ENCODE measurements around the gene DMAC2L.

DMAC2L gene

DNA sequence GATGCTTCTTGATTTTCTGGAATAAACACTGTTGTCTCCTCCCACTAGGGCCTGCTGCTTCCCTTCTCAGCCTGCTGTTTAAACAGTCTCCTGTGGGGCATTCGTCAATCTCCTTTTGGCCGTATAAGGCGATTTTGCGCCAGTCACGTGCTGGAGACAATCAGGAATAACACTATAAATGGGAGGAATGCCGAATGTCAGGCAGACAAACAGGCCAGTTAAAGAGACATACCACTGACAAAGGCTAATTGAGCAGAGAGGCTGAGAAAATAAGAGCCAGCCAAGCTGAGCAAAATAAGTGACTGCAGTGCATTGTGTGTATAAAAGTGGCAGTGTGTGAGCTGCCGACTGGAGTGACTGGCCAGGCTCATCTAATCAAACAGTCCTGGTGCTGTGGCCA lies 23.3 kb downstream of the DMAC2L start:
- no peaks in the 10 kb centered on the region for H3F3A ChIP-seq (ENCODE audit: insufficient read depth)
- no peaks in the 10 kb centered on the region for H3K9me3 ChIP-seq (ENCODE audit: insufficient read depth, low read length)
- no peaks in the 10 kb centered on the region for H3K36me3 ChIP-seq (ENCODE audit: low read length)
- TF ChIP-seq EZH2phosphoT487 (conservative IDR thresholded peaks at IDR 0.05; ENCODE audit: low read length) (no peak), CTCF (IDR thresholded peaks at IDR 0.05; ENCODE audit: insufficient read depth, low read length, poor library complexity, severe bottlenecking) (no peak)
- H3K27me3 ChIP-seq (ENCODE audit: low read length), result no peaks in the 10 kb centered on the region
- H4K20me1 ChIP-seq (ENCODE audit: low read depth, low read length), result no peaks in the 10 kb centered on the region
- no peak overlapping the region for H2AFZ ChIP-seq (ENCODE audit: low read depth, low read length, severe bottlenecking)
- no peak overlapping the region for H3K4me2 ChIP-seq (ENCODE audit: low read depth, low read length, poor library complexity, severe bottlenecking)
- H3K4me3 ChIP-seq (ENCODE audit: insufficient read depth, low read length, poor library complexity, severe bottlenecking), result no peak overlapping the region
- H3K9me2 ChIP-seq (replicated peaks; ENCODE audit: insufficient read depth, low read length), result no peaks in the 10 kb centered on the region
- no peak overlapping the region for H3K9ac ChIP-seq (ENCODE audit: low read length)
- H3K79me2 ChIP-seq (ENCODE audit: insufficient read depth, low read length), result no peaks in the 10 kb centered on the region
- no peak overlapping the region for H3K27ac ChIP-seq (ENCODE audit: low read depth, low read length)

DNA sequence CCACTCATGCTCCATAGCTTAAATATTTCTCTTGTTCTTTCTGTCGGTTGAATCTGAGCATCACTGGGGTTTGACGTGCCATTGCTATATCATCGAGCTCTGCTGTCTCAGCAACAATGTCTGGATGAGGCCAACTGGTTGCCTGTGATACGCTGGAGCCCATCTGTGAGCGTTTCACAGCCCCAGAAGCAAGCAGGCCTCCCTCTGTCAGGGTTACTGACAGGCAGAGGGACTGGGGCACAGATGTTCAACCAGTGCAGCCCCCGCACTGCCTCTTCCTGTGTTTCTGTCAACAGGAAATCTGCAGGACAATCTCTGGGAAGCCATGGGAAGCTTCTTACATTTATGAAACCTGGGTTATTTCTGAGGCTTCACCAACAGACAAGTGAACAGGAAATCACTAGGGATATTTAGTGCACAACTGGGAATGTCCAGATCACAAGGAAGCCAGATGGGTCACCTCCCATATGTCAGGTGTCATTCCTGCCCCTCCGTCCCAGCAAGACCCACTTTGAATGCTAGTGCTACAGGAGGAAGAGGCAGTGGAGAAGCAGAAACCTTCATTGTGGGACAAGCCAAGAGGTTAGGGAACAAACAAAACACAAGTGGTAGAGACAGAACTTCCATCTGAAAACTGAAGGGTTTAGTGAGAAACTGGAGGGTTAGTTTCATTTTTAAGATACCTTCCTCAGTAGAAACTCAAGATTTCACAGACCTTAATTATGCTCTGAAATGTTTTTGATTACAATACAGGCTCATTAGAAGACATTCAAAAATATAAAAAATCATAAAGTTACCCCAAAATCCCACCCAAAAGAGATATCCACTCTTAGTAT lies 24.1 kb downstream of the DMAC2L start:
- no peaks in the 10 kb centered on the region for H3K79me2 ChIP-seq (ENCODE audit: insufficient read depth, low read length)
- no peak overlapping the region for H3K9ac ChIP-seq (ENCODE audit: low read length)
- no peak for TF ChIP-seq EZH2phosphoT487 (conservative IDR thresholded peaks at IDR 0.05; ENCODE audit: low read length)
- no peak for TF ChIP-seq CTCF (IDR thresholded peaks at IDR 0.05; ENCODE audit: insufficient read depth, low read length, poor library complexity, severe bottlenecking)
- no peaks in the 10 kb centered on the region for H3K36me3 ChIP-seq (ENCODE audit: low read length)
- no peak overlapping the region for H3K4me2 ChIP-seq (ENCODE audit: low read depth, low read length, poor library complexity, severe bottlenecking)
- no peak overlapping the region for H3K4me3 ChIP-seq (ENCODE audit: insufficient read depth, low read length, poor library complexity, severe bottlenecking)
- H3K9me3 ChIP-seq (ENCODE audit: insufficient read depth, low read length), result no peaks in the 10 kb centered on the region
- no peaks in the 10 kb centered on the region for H3K27me3 ChIP-seq (ENCODE audit: low read length)
- no peaks in the 10 kb centered on the region for H3K9me2 ChIP-seq (replicated peaks; ENCODE audit: insufficient read depth, low read length)
- H3K27ac ChIP-seq (ENCODE audit: low read depth, low read length), result no peak overlapping the region
- H2AFZ ChIP-seq (ENCODE audit: low read depth, low read length, severe bottlenecking), result no peak overlapping the region
- H4K20me1 ChIP-seq (ENCODE audit: low read depth, low read length), result no peaks in the 10 kb centered on the region
- no peaks in the 10 kb centered on the region for H3F3A ChIP-seq (ENCODE audit: insufficient read depth)

GRCh38 chr14:50338587-50338986 lies 26.5 kb downstream of the DMAC2L start:
- no peak overlapping the region for H2AFZ ChIP-seq (ENCODE audit: low read depth, low read length, severe bottlenecking)
- no peaks in the 10 kb centered on the region for H3K36me3 ChIP-seq (ENCODE audit: low read length)
- no peak overlapping the region for H3K27ac ChIP-seq (ENCODE audit: low read depth, low read length)
- H3K27me3 ChIP-seq (ENCODE audit: low read length), result no peaks in the 10 kb centered on the region
- H3K4me3 ChIP-seq (ENCODE audit: insufficient read depth, low read length, poor library complexity, severe bottlenecking), result no peak overlapping the region
- H3F3A ChIP-seq (ENCODE audit: insufficient read depth), result no peaks in the 10 kb centered on the region
- no peaks in the 10 kb centered on the region for H3K79me2 ChIP-seq (ENCODE audit: insufficient read depth, low read length)
- no peaks in the 10 kb centered on the region for H4K20me1 ChIP-seq (ENCODE audit: low read depth, low read length)
- no peaks in the 10 kb centered on the region for H3K9me3 ChIP-seq (ENCODE audit: insufficient read depth, low read length)
- no peak overlapping the region for H3K4me2 ChIP-seq (ENCODE audit: low read depth, low read length, poor library complexity, severe bottlenecking)
- H3K9me2 ChIP-seq (replicated peaks; ENCODE audit: insufficient read depth, low read length), result no peaks in the 10 kb centered on the region
- TF ChIP-seq CTCF (IDR thresholded peaks at IDR 0.05; ENCODE audit: insufficient read depth, low read length, poor library complexity, severe bottlenecking) (no peak), EZH2phosphoT487 (conservative IDR thresholded peaks at IDR 0.05; ENCODE audit: low read length) (no peak)
- no peak overlapping the region for H3K9ac ChIP-seq (ENCODE audit: low read length)
